ENCODE results near the gene DYNC1I2.

Gene DYNC1I2

GRCh38 chr2:171669121-171669520, 18.1 kb upstream of the DYNC1I2 start:
- in situ Hi-C loops (cut with HindIII; ENCODE audit: low sequenced_read_pairs): no loop called here
- no peak for DNase-seq (ENCODE audit: low read depth, low spot score)
- TF ChIP-seq CTCF (IDR thresholded peaks at IDR 0.05; ENCODE audit: low read depth, low read length): no peak
- no peak overlapping the region for H3K4me3 ChIP-seq (ENCODE audit: low read depth, low read length)

- TF ChIP-seq CTCF (IDR thresholded peaks at IDR 0.05; ENCODE audit: low read depth, low read length): no peak
- in situ Hi-C loops (cut with HindIII; ENCODE audit: low sequenced_read_pairs): no loop called here
- no peak for DNase-seq (ENCODE audit: low read depth, low spot score)
- no peak overlapping the region for H3K4me3 ChIP-seq (ENCODE audit: low read depth, low read length)
Measured at GRCh38 chr2:171670655-171671054, 16.6 kb upstream of the DYNC1I2 start.

- DNase-seq (ENCODE audit: low read depth, low spot score): no peak
- no peak overlapping the region for H3K4me3 ChIP-seq (ENCODE audit: low read depth, low read length)
- no peak for TF ChIP-seq CTCF (IDR thresholded peaks at IDR 0.05; ENCODE audit: low read depth, low read length)
- in situ Hi-C loops (cut with HindIII; ENCODE audit: low sequenced_read_pairs): no loop called here
Measured at GRCh38 chr2:171671867-171672266, 15.4 kb upstream of the DYNC1I2 start.

- in situ Hi-C loops (cut with HindIII; ENCODE audit: low sequenced_read_pairs): no loop called here
- no peak for DNase-seq (ENCODE audit: low read depth, low spot score)
- TF ChIP-seq CTCF (IDR thresholded peaks at IDR 0.05; ENCODE audit: low read depth, low read length): no peak
- no peak overlapping the region for H3K4me3 ChIP-seq (ENCODE audit: low read depth, low read length)
Measured at GRCh38 chr2:171673905-171674304, 13.4 kb upstream of the DYNC1I2 start.

GRCh38 chr2:171675810-171676345, 11.4 kb upstream of the DYNC1I2 start:
- DNase-seq (ENCODE audit: low read depth, low spot score): no peak
- no peak for TF ChIP-seq CTCF (IDR thresholded peaks at IDR 0.05; ENCODE audit: low read depth, low read length)
- H3K4me3 ChIP-seq (ENCODE audit: low read depth, low read length): no peak overlapping the region
- in situ Hi-C loops (cut with HindIII; ENCODE audit: low sequenced_read_pairs): no loop called here

- TF ChIP-seq CTCF (IDR thresholded peaks at IDR 0.05; ENCODE audit: low read depth, low read length): no peak
- in situ Hi-C loops (cut with HindIII; ENCODE audit: low sequenced_read_pairs): no loop called here
- H3K4me3 ChIP-seq (ENCODE audit: low read depth, low read length): no peak overlapping the region
- no peak for DNase-seq (ENCODE audit: low read depth, low spot score)
Measured at GRCh38 chr2:171678619-171679018, 8.7 kb upstream of the DYNC1I2 start.

- peak overlapping the region; percentile 90 for H3K4me3 ChIP-seq (ENCODE audit: low read depth, low read length)
- in situ Hi-C loops (cut with HindIII; ENCODE audit: low sequenced_read_pairs): no loop called here
Measured at GRCh38 chr2:171688129-171688465, 828 bp downstream of the DYNC1I2 start.

More at GRCh38 chr2:171688129-171688465, 828 bp downstream of the DYNC1I2 start:
- no peak for DNase-seq (ENCODE audit: low read depth, low spot score)
- TF ChIP-seq CTCF (IDR thresholded peaks at IDR 0.05; ENCODE audit: low read depth, low read length): no peak
